Naive thymus-derived CD4-positive, alpha-beta T cell (primary cell): ENCODE data around the gene PNMA5. TPM values are rescaled to one million over a fixed set of nuclear protein-coding genes. Genes with fewer than 3 reads are reported as not detected.

Source experiments
- ATAC-seq: fragments of 150-1000 bp; cut with Tn5 transposase; 2 replicates; pipeline ENCODE4 v1.10.0; 2021; ENCODE audit warnings: mild to moderate bottlenecking, moderate library complexity
- CTCF ChIA-PET: fragments of 350-600 bp; sonication (Branson Sonifier 250); formaldehyde crosslinking; loops from one replicate; lab custom pipeline; 2021; ENCODE audit warnings: antibody characterized with exemption; lab: Charles Lee
- POLR2A ChIA-PET: fragments of 350-600 bp; sonication (Branson Sonifier 250); formaldehyde crosslinking; loops from one replicate; lab custom pipeline; 2021; ENCODE audit warnings: antibody characterized with exemption, inconsistent platforms; lab: Charles Lee
- DNase-seq, 9 donors: peaks; one replicate each; pipeline versions ENCODE4 v3.0.0 to v3.0.0-alpha.2; 2020 to 2022; ENCODE audit warnings: mixed read lengths in 1 of 9
- H3K27ac ChIP-seq: one replicate; pipeline ENCODE4 v1.7.0; 2013; ENCODE audit warnings: mild to moderate bottlenecking, low read depth, low read length, moderate library complexity
- H3K27me3 ChIP-seq, 2 donors: one replicate each; pipeline ENCODE4 v1.7.0; 2013; ENCODE audit warnings: low read length in 2 of 2, mild to moderate bottlenecking in 2 of 2, moderate library complexity in 2 of 2; ENCODE audit not compliant: control insufficient read depth in 2 of 2, insufficient read depth in 2 of 2
- H3K36me3 ChIP-seq, 3 experiments: 1 replicate in 2 of 3; 2 replicates in 1 of 3; pipeline ENCODE4 v1.7.0; 2013; ENCODE audit warnings: low read length in 3 of 3, mild to moderate bottlenecking in 3 of 3, moderate library complexity in 1 of 3; ENCODE audit not compliant: insufficient read depth in 3 of 3, control insufficient read depth in 2 of 3
- H3K4me1 ChIP-seq, 2 donors: one replicate each; pipeline ENCODE4 v1.7.0; 2013; ENCODE audit warnings: low read length in 2 of 2, mild to moderate bottlenecking in 2 of 2, moderate library complexity in 1 of 2; ENCODE audit not compliant: control insufficient read depth in 2 of 2, insufficient read depth in 2 of 2
- H3K4me3 ChIP-seq: 2 replicates; pipeline ENCODE4 v1.7.0; 2013; ENCODE audit warnings: mild to moderate bottlenecking, low read length
- H3K9me3 ChIP-seq, 3 experiments: 1 replicate in 2 of 3; 2 replicates in 1 of 3; pipeline ENCODE4 v1.7.0; 2013; ENCODE audit warnings: low read length in 3 of 3; ENCODE audit not compliant: control insufficient read depth in 2 of 3
- H3K27ac Mint-ChIP-seq, 9 donors: one replicate each; pipeline ENCODE4 v1.8.0; 2020 to 2022; ENCODE audit warnings: mixed read lengths in 9 of 9, mild to moderate bottlenecking in 8 of 9, moderate library complexity in 5 of 9, inconsistent platforms in 2 of 9
- H3K27me3 Mint-ChIP-seq, 5 donors: one replicate each; pipeline ENCODE4 v1.8.0; 2021 to 2022; ENCODE audit warnings: mixed read lengths in 5 of 5, mild to moderate bottlenecking in 1 of 5
- H3K36me3 Mint-ChIP-seq, 5 donors: one replicate each; pipeline ENCODE4 v1.8.0; 2020 to 2022; ENCODE audit warnings: mixed read lengths in 5 of 5, mild to moderate bottlenecking in 3 of 5, inconsistent platforms in 1 of 5
- H3K4me1 Mint-ChIP-seq, 7 donors: one replicate each; pipeline ENCODE4 v1.8.0; 2020 to 2022; ENCODE audit warnings: mixed read lengths in 7 of 7, mild to moderate bottlenecking in 3 of 7, inconsistent platforms in 1 of 7
- H3K4me3 Mint-ChIP-seq, 10 donors: one replicate each; pipeline ENCODE4 v1.8.0; 2020 to 2022; ENCODE audit warnings: mild to moderate bottlenecking in 10 of 10, mixed read lengths in 10 of 10, moderate library complexity in 6 of 10, inconsistent platforms in 2 of 10
- H3K9me3 Mint-ChIP-seq, 11 donors: one replicate each; pipeline ENCODE4 v1.8.0; 2020 to 2022; ENCODE audit warnings: mixed read lengths in 11 of 11, mild to moderate bottlenecking in 4 of 11, inconsistent platforms in 1 of 11, moderate library complexity in 1 of 11
- intact Hi-C, 2 donors: fragments of 100-400 bp; cut with micrococcal nuclease; formaldehyde crosslinking; loops; one replicate each; pipeline ENCODE4 v1.15.1; 2023
- polyA plus RNA-seq, 2 donors: library from polyadenylated mRNA; unstranded; fragments of 300-500 nt; fragmentation: Illumina TruSeq; gene quantifications; one replicate each; pipeline ENCODE4 v1.2.3, GENCODE V29; 2021
- total RNA-seq, 6 experiments: library from RNA in 5 of 6; stranded (reverse) in 5 of 6; gene quantifications; 1 replicate in 5 of 6; 2 replicates in 1 of 6; pipeline ENCODE4 v1.2.3 and lab custom pipeline; 2021 to 2026

PNMA5 gene
- total and polyA plus RNA-seq, 7 experiments from 2014 or later = 0.31 TPM; not detected in 6

GRCh38 chrX:152941328-152942076 is 52.4 kb downstream of the PNMA5 start:
- DNase-seq (peak; percentile 76 to 92 (median 88)), ATAC-seq (peak; percentile 98)
- Mint-ChIP-seq H3K4me3 (peak overlapping the region; percentile 75 to 89 (median 86)), H3K4me1 (peaks cover 0 to 13% (median 5%) of the 10 kb centered on the region in 7 donors), H3K9me3 (no peaks in the 10 kb centered on the region), H3K27me3 (no peaks in the 10 kb centered on the region), H3K36me3 (peaks cover 0 to 7% (median 0%) of the 10 kb centered on the region in 5 donors), H3K27ac (peak overlapping the region; percentile 84 to 93 (median 87))
- H3K4me3 ChIP-seq = peak overlapping the region; percentile 67
- peaks cover 0 to 5% (median 0%) of the 10 kb centered on the region in 3 experiments for H3K36me3 ChIP-seq
- CTCF ChIA-PET = interaction anchor here (0.6 to 2.8 kb wide), 14 partner anchors 9 to 1585 kb away, joined by 3 to 14 read pairs (median 3); no protein-coding TSS in a partner anchor
- peaks cover 8 to 11% of the 10 kb centered on the region in 2 donors for H3K4me1 ChIP-seq
- no peaks in the 10 kb centered on the region for H3K27me3 ChIP-seq
- no peaks in the 10 kb centered on the region for H3K9me3 ChIP-seq
- intact Hi-C loops = loop anchor here (1.0 to 5.0 kb wide), 10 partner anchors 17 to 1959 kb away; partner anchors contain the start of genes HAUS7 (in 2 of the 2), CCNQ (in 1 of the 2), CETN2 (in 1 of the 2) and HMGB3 (in 1 of the 2)
- POLR2A ChIA-PET = interaction anchor here (0.6 to 2.2 kb wide), 9 partner anchors 8 to 1549 kb away, joined by 3 to 12 read pairs (median 3); partner anchors contain the start of genes CCNQ, HAUS7 and SLC10A3
- H3K27ac ChIP-seq = peak overlapping the region; percentile 77

Other genes with a start within 250 kb of the PNMA5 start
- gene MAGEA2, start 240.3 kb downstream of the PNMA5 start, total RNA-seq = not detected
- not detected for gene MAGEA2, start 240.3 kb downstream of the PNMA5 start, polyA plus RNA-seq
- 1 to 10 TPM in 1 of 5 experiments, not detected in 4; 8.3 TPM for gene CSAG3, start 234.9 kb downstream of the PNMA5 start, total RNA-seq
- not detected for gene CSAG3, start 234.9 kb downstream of the PNMA5 start, polyA plus RNA-seq
- not detected for gene MAGEA6, start 224.4 kb downstream of the PNMA5 start, total RNA-seq
- gene MAGEA6, start 224.4 kb downstream of the PNMA5 start, polyA plus RNA-seq = not detected
- gene CETN2, start 163.4 kb downstream of the PNMA5 start, total RNA-seq = 10 to 100 TPM in 1 of 5 experiments, 1 to 10 TPM in 4; 7.0 to 10.9 (median 7.6) TPM
- gene CETN2, start 163.4 kb downstream of the PNMA5 start, polyA plus RNA-seq = 10 to 100 TPM; 27.0 to 28.2 TPM
- gene NSDHL, start 163.1 kb downstream of the PNMA5 start, total RNA-seq = 10 to 100 TPM in 1 of 5 experiments, 1 to 10 TPM in 4; 3.3 to 13.9 (median 7.2) TPM
- 10 to 100 TPM; 11.3 to 14.6 TPM for gene NSDHL, start 163.1 kb downstream of the PNMA5 start, polyA plus RNA-seq
- 10 to 100 TPM in 1 of 5 experiments, 1 to 10 TPM in 3, under 1 TPM in 1; 0.58 to 16.0 (median 3.2) TPM for gene ZNF185, start 96.0 kb downstream of the PNMA5 start, total RNA-seq
- 1 to 10 TPM; 2.0 to 4.6 TPM for gene ZNF185, start 96.0 kb downstream of the PNMA5 start, polyA plus RNA-seq
- gene PNMA3, start 62.4 kb upstream of the PNMA5 start, total RNA-seq = 10 to 100 TPM in 2 of 5 experiments, 1 to 10 TPM in 3; 3.9 to 10.9 (median 5.3) TPM
- under 1 TPM; 0.08 to 0.37 TPM for gene PNMA3, start 62.4 kb upstream of the PNMA5 start, polyA plus RNA-seq
- under 1 TPM; 0.32 to 0.68 (median 0.56) TPM for gene PNMA6A, start 78.3 kb upstream of the PNMA5 start, total RNA-seq
- under 1 TPM; 0.16 to 0.28 TPM for gene PNMA6A, start 78.3 kb upstream of the PNMA5 start, polyA plus RNA-seq
- gene MAGEA1, start 185.2 kb upstream of the PNMA5 start, total RNA-seq = not detected
- gene MAGEA1, start 185.2 kb upstream of the PNMA5 start, polyA plus RNA-seq = not detected